GM10266 (cell line): ENCODE data around the gene USP24.

Experiments
- DNase-seq: peaks from one replicate; pipeline ENCODE4 v3.0.0; 2012; ENCODE audit errors: extremely low spot score
- TF ChIP-seq, protein P1 (sequence below): IDR thresholded peaks from 2 replicates; pipeline ENCODE4 v1.5.1; 2012; ENCODE audit warnings: mild to moderate bottlenecking, low read depth; ENCODE audit not compliant: control insufficient read depth, insufficient read depth; ENCODE audit errors: missing control alignments

Gene USP24

GRCh38 chr1:55057956-55058298, 157.2 kb downstream of the USP24 start:
- DNase-seq, result no peak
- TF ChIP-seq, protein P1, sequence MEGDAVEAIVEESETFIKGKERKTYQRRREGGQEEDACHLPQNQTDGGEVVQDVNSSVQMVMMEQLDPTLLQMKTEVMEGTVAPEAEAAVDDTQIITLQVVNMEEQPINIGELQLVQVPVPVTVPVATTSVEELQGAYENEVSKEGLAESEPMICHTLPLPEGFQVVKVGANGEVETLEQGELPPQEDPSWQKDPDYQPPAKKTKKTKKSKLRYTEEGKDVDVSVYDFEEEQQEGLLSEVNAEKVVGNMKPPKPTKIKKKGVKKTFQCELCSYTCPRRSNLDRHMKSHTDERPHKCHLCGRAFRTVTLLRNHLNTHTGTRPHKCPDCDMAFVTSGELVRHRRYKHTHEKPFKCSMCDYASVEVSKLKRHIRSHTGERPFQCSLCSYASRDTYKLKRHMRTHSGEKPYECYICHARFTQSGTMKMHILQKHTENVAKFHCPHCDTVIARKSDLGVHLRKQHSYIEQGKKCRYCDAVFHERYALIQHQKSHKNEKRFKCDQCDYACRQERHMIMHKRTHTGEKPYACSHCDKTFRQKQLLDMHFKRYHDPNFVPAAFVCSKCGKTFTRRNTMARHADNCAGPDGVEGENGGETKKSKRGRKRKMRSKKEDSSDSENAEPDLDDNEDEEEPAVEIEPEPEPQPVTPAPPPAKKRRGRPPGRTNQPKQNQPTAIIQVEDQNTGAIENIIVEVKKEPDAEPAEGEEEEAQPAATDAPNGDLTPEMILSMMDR, result no peak

- TF ChIP-seq, protein P1, result no peak
Measured at GRCh38 chr1:55057270-55057955, 157.8 kb downstream of the USP24 start.

GRCh38 chr1:55056632-55056992, 158.6 kb downstream of the USP24 start:
- TF ChIP-seq, protein P1, result no peak
- DNase-seq, result no peak

More at GRCh38 chr1:55057270-55057955, 157.8 kb downstream of the USP24 start:
- no peak for DNase-seq

DNA sequence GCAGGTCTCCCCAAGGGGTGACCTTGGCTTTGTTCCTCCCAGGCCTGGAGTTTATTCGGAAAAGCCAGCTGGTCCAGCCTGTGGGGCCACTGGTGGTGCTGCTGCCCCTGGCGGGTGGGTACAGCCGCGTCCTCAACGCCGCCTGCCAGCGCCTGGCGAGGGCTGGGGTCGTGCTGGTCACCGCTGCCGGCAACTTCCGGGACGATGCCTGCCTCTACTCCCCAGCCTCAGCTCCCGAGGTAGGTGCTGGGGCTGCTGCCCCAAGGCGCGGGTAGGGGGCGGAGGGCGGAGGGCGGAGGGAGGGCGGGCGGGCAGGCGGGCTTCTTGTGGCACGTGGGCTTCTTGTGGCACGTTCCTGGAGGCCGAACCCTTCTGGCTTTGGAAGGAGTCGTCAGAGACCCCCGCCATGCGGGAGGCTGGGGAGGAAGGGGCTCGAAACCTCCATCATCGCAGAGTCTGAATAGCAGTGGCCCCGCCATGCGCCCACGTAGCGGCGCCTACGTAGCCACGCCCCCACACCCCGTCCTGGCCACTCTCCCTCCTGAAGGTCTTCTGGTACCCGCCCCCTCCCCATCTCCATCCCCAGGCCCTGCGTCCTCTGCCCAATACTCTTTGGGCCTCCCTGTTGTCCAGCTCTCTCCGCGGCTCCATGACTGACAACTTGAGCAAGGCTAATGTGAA, 159.1 kb downstream of the USP24 start:
- DNase-seq, result no peak
- TF ChIP-seq, protein P1, result no peak

DNA sequence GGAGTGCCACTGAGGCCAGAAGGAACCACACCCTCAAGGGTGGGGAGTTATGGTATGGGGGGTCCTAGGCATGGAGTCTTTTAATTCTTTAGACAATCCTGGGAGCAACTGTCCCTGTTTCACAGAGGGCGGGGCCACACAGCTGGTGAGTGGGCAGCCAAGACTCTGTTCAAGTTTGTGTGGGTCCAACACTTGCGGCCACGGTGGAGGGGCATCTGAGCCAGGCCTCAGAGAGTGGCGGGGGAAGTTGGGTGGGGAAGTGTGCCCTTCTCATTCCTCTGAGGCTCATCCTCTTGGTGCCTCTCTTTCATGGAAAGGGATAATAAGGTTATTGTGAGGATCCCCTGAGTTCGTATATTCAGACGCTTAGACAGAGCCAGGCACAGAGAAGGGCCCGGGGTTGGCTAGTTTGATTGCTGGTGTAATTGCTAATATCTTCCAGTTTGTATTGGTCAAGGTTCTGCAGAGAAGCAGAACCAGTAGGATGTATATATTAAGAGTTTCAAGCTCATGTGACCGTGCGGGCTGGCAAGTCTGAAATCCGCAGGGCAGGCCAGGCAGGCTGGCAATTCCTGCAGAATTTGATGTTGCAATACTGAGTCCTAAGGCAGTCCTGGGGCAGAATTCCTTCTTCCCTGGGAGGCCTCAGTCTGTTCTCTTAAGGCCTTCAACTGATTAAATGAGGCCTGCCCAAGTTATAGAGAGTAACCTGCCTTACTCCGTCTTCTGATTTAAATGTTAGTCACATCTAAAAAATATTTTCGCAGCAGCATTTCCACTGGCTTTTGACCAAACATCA, 159.9 kb downstream of the USP24 start:
- DNase-seq, result no peak
- TF ChIP-seq, protein P1, result no peak

DNA sequence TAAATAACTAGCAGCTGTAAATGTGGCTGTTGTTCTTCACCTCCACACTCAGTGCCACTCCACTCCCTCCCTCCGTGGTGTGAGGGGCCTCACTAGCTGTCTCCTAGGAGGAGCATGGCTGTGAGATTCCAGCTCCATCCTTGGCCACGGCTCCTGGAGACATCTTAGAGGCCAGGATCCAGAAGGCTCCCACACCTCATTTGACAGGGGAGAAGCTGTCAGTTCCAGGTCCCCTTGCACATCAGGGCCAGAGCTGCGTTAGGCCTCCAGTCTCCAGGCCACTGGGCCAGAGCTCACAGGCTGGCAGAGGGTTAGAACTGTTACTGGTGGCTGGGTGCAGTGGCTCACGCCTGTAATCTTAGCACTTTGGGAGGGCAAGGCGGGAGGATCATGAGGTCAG, 160.8 kb downstream of the USP24 start:
- no peak for DNase-seq

More for the DNA sequence above, 160.8 kb downstream of the USP24 start:
- TF ChIP-seq, protein P1, result no peak
